Limb (tissue), 2 donors: Measurements from ENCODE around the gene PCBP3.
"Not testable (repeated sequence)": the region's sequence is repeated elsewhere in the genome, so short reads cannot be mapped to it uniquely, and the experiment has no call there.

ENCODE experiments used
- DNase-seq, 2 donors: peaks; one replicate each; pipeline ENCODE4 v3.0.0-alpha.2; 2016; ENCODE audit errors: extremely low spot score in 2 of 2

Gene PCBP3

GRCh38 chr21:45942755-45943629 is 299.5 kb downstream of the PCBP3 start:
- peak in 1 of 2 donors; percentile 21 for DNase-seq

- no peak for DNase-seq
Measured at GRCh38 chr21:45943630-45944540, 300.4 kb downstream of the PCBP3 start.

GRCh38 chr21:45944601-45945000 is 301.1 kb downstream of the PCBP3 start:
- no peak for DNase-seq

- no peak for DNase-seq
Measured at GRCh38 chr21:45945066-45945867, 301.7 kb downstream of the PCBP3 start.

GRCh38 chr21:45945868-45946210 is 302.3 kb downstream of the PCBP3 start:
- no peak for DNase-seq

GRCh38 chr21:45947296-45947695 is 303.8 kb downstream of the PCBP3 start:
- no peak for DNase-seq

- no peak for DNase-seq
Measured at GRCh38 chr21:45947716-45948255, 304.3 kb downstream of the PCBP3 start.

- DNase-seq: no peak
Measured at GRCh38 chr21:45948576-45949141, 305.1 kb downstream of the PCBP3 start.

- DNase-seq: no peak
Measured at GRCh38 chr21:45949928-45950739, 306.6 kb downstream of the PCBP3 start.

GRCh38 chr21:45950740-45951515 is 307.4 kb downstream of the PCBP3 start:
- peak; percentile 59 to 80 for DNase-seq

- no peak for DNase-seq
Measured at GRCh38 chr21:45951676-45952075, 308.2 kb downstream of the PCBP3 start.

GRCh38 chr21:45952527-45952926 is 309.0 kb downstream of the PCBP3 start:
- DNase-seq: not testable (repeated sequence)

GRCh38 chr21:45952974-45953373 is 309.4 kb downstream of the PCBP3 start:
- DNase-seq: no peak

- DNase-seq: no peak
Measured at GRCh38 chr21:45954261-45954660, 310.7 kb downstream of the PCBP3 start.

GRCh38 chr21:45954921-45955320 is 311.4 kb downstream of the PCBP3 start:
- no peak for DNase-seq

GRCh38 chr21:45957551-45957950 is 314.0 kb downstream of the PCBP3 start:
- DNase-seq: no peak

- DNase-seq: no peak
Measured at GRCh38 chr21:45957981-45958600, 314.6 kb downstream of the PCBP3 start.

GRCh38 chr21:45959182-45959581 is 315.7 kb downstream of the PCBP3 start:
- DNase-seq: no peak
